ENCODE measurements around the gene UBE2S. TPM values are rescaled to one million over a fixed set of nuclear protein-coding genes. Genes with fewer than 3 reads are reported as not detected.

UBE2S gene
- total RNA-seq, 1 experiment from 2014 or later: 440 TPM

- DNase-seq: no peak
These were observed 45.2 kb downstream of the UBE2S start for GRCh38 chr19:55362174-55362989.

GRCh38 chr19:55360902-55361301 is 46.7 kb downstream of the UBE2S start:
- H3K4me3 ChIP-seq: no peak overlapping the region
- H3K9me3 ChIP-seq: no peaks in the 10 kb centered on the region
- DNase-seq: no peak
- H3K36me3 ChIP-seq: no peaks in the 10 kb centered on the region
- H3K27me3 ChIP-seq: peaks cover 16% of the 10 kb centered on the region

More at GRCh38 chr19:55362174-55362989, 45.2 kb downstream of the UBE2S start:
- H3K27me3 ChIP-seq: peaks cover 3% of the 10 kb centered on the region
- H3K9me3 ChIP-seq: no peaks in the 10 kb centered on the region
- H3K4me3 ChIP-seq: no peak overlapping the region
- H3K36me3 ChIP-seq: no peaks in the 10 kb centered on the region

- no peaks in the 10 kb centered on the region for H3K9me3 ChIP-seq
- no peak overlapping the region for H3K4me3 ChIP-seq
- DNase-seq: no peak
- H3K27me3 ChIP-seq: peaks cover 29% of the 10 kb centered on the region
- H3K36me3 ChIP-seq: no peaks in the 10 kb centered on the region
These were observed 48.4 kb downstream of the UBE2S start for GRCh38 chr19:55358943-55359908.

- no peaks in the 10 kb centered on the region for H3K9me3 ChIP-seq
- no peaks in the 10 kb centered on the region for H3K36me3 ChIP-seq
- no peak for DNase-seq
- H3K27me3 ChIP-seq: peaks cover 37% of the 10 kb centered on the region
- no peak overlapping the region for H3K4me3 ChIP-seq
These were observed 49.1 kb downstream of the UBE2S start for GRCh38 chr19:55358493-55358892.

GRCh38 chr19:55355213-55355821 is 52.3 kb downstream of the UBE2S start:
- H3K4me3 ChIP-seq: no peak overlapping the region
- H3K36me3 ChIP-seq: no peaks in the 10 kb centered on the region
- no peak for DNase-seq
- H3K9me3 ChIP-seq: no peaks in the 10 kb centered on the region
- H3K27me3 ChIP-seq: peaks cover 56% of the 10 kb centered on the region

- Histone ChIP-seq H3K27me3 (peaks cover 56% of the 10 kb centered on the region), H3K36me3 (no peaks in the 10 kb centered on the region), H3K9me3 (no peaks in the 10 kb centered on the region), H3K4me3 (peak within 1 kb of the TSS; percentile 36)
- no peak for DNase-seq
These were observed 52.8 kb downstream of the UBE2S start, which contains the start of gene COX6B2 for GRCh38 chr19:55354698-55355212. Gene COX6B2, minus strand, starts transcription at chr19:55354719. Its CDS starts 198 bp downstream, at chr19:55354521.

- DNase-seq: peak; percentile 38
- peaks cover 56% of the 10 kb centered on the region for H3K27me3 ChIP-seq
- peak overlapping the region; percentile 36 for H3K4me3 ChIP-seq
- no peaks in the 10 kb centered on the region for H3K36me3 ChIP-seq
- no peaks in the 10 kb centered on the region for H3K9me3 ChIP-seq
These were observed 53.5 kb downstream of the UBE2S start for GRCh38 chr19:55353803-55354697.

DNA sequence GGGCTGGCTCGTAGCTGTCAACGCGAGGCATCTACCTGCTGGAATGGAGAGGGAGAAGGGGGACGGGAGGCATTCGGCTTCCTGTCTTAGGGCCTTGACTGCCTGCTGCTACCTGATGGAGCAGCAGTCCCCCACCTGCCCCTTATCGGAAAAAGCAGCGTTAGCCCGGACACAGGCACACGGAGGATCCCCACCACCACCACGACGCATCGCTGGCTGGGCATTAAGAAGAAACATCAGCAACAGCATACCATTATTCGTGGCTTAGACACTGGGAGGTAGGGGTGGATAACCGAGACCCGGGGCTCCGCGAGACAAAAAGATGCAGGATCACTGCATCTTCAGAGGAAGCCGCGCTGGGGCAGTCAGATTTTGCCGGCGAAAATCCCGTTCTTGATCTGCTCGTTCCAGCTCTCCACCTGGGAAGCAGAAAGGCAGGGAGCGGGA is 54.2 kb downstream of the UBE2S start:
- DNase-seq: no peak

GRCh38 chr19:55352549-55353145 is 54.9 kb downstream of the UBE2S start:
- Histone ChIP-seq H3K4me3 (no peak overlapping the region), H3K27me3 (peaks cover 55% of the 10 kb centered on the region)

More for the DNA sequence above, 54.2 kb downstream of the UBE2S start:
- Histone ChIP-seq H3K27me3 (peaks cover 56% of the 10 kb centered on the region), H3K4me3 (peak overlapping the region; percentile 36), H3K36me3 (no peaks in the 10 kb centered on the region; the same call in 1 of the 2 replicates), H3K9me3 (no peaks in the 10 kb centered on the region)

GRCh38 chr19:55352040-55352439 is 55.5 kb downstream of the UBE2S start:
- Histone ChIP-seq H3K9me3 (no peaks in the 10 kb centered on the region), H3K36me3 (no peaks in the 10 kb centered on the region; the same call in 1 of the 2 replicates), H3K27me3 (peaks cover 49% of the 10 kb centered on the region), H3K4me3 (no peak overlapping the region)
- no peak for DNase-seq

More at GRCh38 chr19:55352549-55353145, 54.9 kb downstream of the UBE2S start:
- Histone ChIP-seq H3K36me3 (no peaks in the 10 kb centered on the region; the same call in 1 of the 2 replicates), H3K9me3 (no peaks in the 10 kb centered on the region)
- no peak for DNase-seq

DNA sequence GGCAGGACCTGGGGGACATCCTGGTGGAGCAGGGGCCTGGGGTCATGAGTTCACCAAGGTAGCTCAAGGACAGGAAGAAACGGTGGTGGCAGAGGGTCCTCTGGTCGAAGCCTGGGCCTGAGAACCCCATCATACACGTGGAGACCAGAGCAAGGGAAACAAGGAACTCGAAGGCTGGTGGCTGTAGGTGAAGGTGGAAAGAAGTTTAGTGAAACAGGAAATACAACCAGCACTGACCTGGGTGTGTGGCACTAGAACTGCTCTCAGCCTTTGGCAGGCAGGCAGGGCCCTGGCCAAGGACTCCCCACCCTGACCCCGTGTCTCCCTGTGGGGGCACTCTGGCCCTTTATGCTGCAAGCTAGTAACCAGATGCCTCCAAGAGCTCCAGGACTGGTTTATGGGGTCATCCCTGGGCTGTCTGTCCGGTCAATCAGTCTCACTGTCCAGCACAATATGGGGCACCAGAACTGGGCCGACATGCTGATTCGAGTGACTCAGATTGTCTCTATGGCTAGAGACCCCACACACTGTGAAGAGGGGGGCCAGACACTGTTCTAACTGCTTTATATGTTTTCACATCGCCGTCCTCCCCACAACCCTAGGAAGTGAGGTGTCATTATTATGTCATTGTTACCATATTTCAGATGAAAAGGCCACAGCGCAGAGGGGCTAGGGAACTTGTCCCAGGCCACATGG is 56.8 kb downstream of the UBE2S start:
- no peak for DNase-seq
- Histone ChIP-seq H3K4me3 (no peak overlapping the region), H3K36me3 (peaks cover 4% of the 10 kb centered on the region; the same call in 1 of the 2 replicates), H3K9me3 (no peaks in the 10 kb centered on the region), H3K27me3 (peaks cover 38% of the 10 kb centered on the region)
